HG02588 (cell line): ENCODE results near the gene SFT2D1.
"Not testable (repeated sequence)": the region's sequence is repeated elsewhere in the genome, so short reads cannot be mapped to it uniquely, and the experiment has no call there.

ENCODE experiments used
- ATAC-seq: cut with Tn5 transposase; IDR thresholded peaks from one replicate; pipeline ENCODE4 v1.9.1; 2021; ENCODE audit warnings: mild to moderate bottlenecking, moderate library complexity; ENCODE audit not compliant: unreplicated experiment

Gene SFT2D1

DNA sequence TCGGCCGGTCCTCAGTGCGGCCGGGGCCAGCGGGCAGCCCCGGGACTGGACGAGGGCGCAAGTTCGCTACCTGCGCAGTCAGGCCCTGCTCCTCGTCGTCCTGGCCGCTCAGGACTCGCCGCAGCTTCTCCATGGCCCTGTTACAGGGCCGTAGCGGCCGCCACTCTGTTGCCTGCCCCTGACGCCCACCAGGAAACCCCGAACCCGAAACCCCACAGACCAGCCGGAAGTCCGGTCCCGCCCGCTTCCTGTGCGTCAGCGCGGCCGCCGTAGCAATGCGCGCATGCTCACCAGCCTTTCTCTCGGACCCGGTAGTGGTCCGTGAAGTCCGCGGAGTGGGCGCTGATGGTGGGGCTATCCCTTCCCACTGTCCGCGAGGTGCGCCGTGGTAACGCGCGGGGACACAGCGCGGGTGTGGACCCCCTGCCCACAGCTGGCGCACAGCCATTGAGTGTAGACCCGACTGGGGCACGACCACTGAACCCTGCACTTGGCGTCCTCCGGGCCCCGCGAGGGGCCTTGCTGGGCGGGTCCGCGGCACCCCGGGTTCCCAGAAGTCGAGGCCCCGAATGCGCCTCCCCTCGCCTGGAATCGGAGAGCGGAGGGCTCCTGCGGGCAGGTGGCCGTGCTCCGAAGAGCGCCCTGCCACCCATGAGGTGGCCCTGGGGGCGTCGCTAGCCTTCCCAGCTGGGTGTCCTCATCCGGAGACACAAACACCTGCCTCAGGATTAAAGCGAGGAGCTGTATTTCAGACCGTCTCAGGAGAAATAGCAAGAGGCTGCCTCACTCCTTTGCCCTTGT, at the start of gene SFT2D1:
Gene SFT2D1, minus strand, starts transcription at position 197 of the 801 bp plus-strand sequence. Its CDS starts 64 bp downstream, at position 133.
- ATAC-seq = peak; percentile 90

- no peak for ATAC-seq
Measured at GRCh38 chr6:166389119-166389518, 46.8 kb upstream of the SFT2D1 start.

DNA sequence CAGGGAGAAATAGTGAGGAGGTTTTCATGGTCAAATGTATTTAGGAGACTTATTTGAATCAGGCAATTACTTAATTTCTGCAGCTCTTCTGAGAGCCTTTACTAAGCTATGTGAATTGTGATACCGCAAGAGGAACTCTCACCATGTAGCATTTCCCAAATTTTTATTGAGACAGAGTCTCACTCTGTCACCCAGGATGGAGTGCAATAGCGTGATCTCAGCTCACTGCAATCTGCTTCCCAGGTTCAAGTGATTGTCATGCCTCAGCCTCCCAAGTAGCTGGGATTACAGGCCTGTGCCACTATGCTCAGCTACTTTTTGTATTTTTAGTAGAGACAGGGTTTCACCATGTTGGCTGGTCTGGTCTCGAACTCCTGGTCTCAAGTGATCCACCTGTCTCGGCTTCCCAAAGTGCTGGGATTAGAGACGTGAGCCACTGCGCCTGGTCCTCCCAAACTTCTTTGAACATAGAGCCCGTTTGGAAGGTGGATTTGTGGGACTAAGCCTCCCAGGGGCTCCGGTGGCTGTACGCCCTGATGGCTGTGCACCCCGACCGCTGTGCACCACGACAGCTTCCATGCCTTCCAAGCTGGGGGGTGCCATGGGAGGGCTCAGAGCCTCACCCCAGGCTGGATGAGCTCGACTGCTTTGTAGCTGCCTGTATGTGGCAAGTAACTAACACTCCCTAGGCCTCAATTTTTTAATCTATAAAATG, 46.1 kb upstream of the SFT2D1 start:
- no peak for ATAC-seq

- no peak for ATAC-seq
Measured at GRCh38 chr6:166387642-166388289, 45.4 kb upstream of the SFT2D1 start.

- ATAC-seq = not testable (repeated sequence)
Measured at GRCh38 chr6:166387098-166387497, 44.8 kb upstream of the SFT2D1 start.

- no peak for ATAC-seq
Measured at GRCh38 chr6:166386111-166386510, 43.8 kb upstream of the SFT2D1 start.

GRCh38 chr6:166383802-166384363, 41.5 kb upstream of the SFT2D1 start:
- ATAC-seq = not testable (repeated sequence)

GRCh38 chr6:166382933-166383801, 40.8 kb upstream of the SFT2D1 start, which contains the start of gene MPC1:
MPC1 (minus strand) TSS chr6:166382940; CDS start chr6:166382876, 64 bp downstream.
- ATAC-seq = peak; percentile 89

GRCh38 chr6:166382500-166382932, 40.2 kb upstream of the SFT2D1 start:
- ATAC-seq = no peak

- ATAC-seq = peak; percentile 41
Measured at GRCh38 chr6:166381733-166382499, 39.6 kb upstream of the SFT2D1 start.

DNA sequence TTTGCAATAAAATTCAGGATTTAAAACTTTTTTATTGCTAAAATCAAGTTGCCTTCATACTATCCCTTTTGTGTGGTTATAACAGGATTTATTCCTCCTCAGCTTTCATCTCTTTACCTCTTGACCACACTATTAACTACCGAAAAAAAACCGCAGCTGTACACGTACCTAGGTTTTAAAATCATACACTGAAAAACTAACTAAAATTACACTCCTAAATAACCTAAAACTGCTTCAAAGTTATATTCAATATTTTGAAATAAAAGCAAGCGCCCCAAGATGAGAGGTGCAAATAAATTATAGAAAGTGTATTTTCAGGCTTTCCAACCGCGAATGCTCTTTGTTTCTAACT, 39.0 kb upstream of the SFT2D1 start:
- ATAC-seq = no peak

GRCh38 chr6:166379800-166380199, 37.5 kb upstream of the SFT2D1 start:
- ATAC-seq = no peak

GRCh38 chr6:166379103-166379586, 36.8 kb upstream of the SFT2D1 start:
- ATAC-seq = no peak

- ATAC-seq = no peak
Measured at GRCh38 chr6:166377721-166378120, 35.4 kb upstream of the SFT2D1 start.

- no peak for ATAC-seq
Measured at GRCh38 chr6:166375013-166375412, 32.7 kb upstream of the SFT2D1 start.

DNA sequence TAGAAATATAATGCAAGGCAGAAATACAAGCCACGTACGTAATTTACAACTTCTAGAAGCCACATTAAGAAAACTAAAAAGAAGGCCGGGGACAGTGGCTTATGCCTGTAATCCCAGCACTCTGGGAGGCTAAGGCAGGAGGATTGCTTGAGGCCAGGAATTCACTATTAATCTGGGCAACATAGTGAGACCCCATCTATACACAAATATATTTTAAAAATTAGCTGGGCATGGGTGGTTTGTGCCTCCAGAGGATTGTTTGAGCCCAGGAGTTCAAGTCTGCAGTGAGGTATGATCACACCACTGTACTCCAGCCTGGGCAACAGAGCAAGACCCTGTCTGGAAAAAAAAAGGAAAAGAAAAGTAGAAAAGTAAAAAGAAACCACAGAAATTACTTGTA, 28.1 kb upstream of the SFT2D1 start:
- no peak for ATAC-seq

GRCh38 chr6:166369782-166370181, 27.4 kb upstream of the SFT2D1 start:
- no peak for ATAC-seq

- ATAC-seq = no peak
Measured at GRCh38 chr6:166366921-166367320, 24.6 kb upstream of the SFT2D1 start.

DNA sequence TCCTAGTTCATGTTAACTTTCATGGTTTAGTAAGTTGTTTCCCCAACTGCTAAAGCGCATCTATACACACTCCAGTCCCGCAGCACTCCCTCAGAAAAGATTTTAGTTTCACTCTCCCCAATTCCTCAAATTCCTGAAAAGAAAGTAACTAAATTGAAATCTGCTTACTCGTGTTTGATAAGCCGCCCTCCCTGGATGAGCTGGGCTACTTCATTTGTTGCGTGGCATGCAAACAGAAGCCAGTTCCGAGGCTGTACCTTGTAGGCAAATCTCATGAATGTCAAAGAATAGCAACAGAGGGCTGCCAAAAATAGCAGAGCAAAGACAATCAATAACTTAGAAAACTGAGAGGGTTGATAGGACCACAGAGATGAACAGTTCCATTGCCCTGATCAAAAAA, 23.5 kb upstream of the SFT2D1 start:
- no peak for ATAC-seq
